ENCODE measurements around the gene ATG16L2.

ATG16L2 gene

GRCh38 chr11:72821221-72821919, 7.2 kb downstream of the ATG16L2 start:
- H3K27ac ChIP-seq, result no peak overlapping the region
- peak overlapping the region; percentile 60 for H3K4me3 ChIP-seq (ENCODE audit: low read depth, low read length)
- TF ChIP-seq, protein P1, sequence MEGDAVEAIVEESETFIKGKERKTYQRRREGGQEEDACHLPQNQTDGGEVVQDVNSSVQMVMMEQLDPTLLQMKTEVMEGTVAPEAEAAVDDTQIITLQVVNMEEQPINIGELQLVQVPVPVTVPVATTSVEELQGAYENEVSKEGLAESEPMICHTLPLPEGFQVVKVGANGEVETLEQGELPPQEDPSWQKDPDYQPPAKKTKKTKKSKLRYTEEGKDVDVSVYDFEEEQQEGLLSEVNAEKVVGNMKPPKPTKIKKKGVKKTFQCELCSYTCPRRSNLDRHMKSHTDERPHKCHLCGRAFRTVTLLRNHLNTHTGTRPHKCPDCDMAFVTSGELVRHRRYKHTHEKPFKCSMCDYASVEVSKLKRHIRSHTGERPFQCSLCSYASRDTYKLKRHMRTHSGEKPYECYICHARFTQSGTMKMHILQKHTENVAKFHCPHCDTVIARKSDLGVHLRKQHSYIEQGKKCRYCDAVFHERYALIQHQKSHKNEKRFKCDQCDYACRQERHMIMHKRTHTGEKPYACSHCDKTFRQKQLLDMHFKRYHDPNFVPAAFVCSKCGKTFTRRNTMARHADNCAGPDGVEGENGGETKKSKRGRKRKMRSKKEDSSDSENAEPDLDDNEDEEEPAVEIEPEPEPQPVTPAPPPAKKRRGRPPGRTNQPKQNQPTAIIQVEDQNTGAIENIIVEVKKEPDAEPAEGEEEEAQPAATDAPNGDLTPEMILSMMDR (IDR thresholded peaks at IDR 0.05; ENCODE audit: low read depth, low read length, missing control alignments), result no peak
- H3K36me3 ChIP-seq (replicated peaks), result no peaks in the 10 kb centered on the region
- DNase-seq, result no peak
- in situ Hi-C loops (cut with HindIII; ENCODE audit: low pct_ligation_motif_present, low sequenced_read_pairs), result no loop called here
- no peaks in the 10 kb centered on the region for H3K27me3 ChIP-seq (replicated peaks)

DNA sequence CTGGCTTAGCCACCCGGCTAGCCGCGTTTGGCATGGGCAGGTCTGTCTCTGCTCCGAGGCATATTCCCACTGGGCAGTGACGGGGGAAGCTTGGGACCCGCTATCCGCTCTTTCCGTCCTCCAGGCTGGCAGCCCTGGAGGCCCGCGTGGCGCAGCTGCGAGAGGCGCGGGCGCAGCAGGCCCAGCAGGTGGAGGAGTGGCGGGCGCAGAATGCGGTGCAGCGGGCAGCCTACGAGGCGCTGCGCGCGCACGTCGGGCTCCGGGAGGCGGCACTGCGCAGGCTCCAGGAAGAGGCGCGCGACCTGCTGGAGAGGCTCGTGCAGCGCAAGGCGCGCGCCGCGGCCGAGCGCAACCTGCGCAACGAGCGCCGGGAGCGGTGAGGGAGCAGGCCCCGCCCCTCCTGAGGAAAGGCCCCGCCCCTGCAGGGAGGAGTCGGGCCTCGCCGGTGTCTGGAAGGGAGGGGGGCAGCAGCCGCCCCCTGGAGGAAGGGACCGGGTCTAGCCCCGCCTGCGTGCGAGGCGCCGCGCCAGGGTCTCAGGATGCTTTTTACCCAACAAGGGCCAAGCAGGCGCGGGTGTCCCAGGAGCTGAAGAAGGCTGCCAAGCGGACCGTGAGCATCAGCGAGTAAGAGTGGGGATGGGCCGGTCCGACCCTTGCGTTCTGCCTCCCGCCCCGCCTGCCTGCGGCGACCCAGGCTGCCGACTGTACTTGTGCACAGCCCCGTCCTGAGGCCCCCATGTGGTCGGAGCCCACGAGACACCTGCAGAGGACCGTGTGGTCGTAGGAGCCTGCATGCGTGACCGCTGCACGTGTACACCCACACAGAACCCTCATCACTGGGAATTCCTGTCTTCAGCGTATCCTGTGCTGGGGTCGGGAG, 7.9 kb downstream of the ATG16L2 start:
- Histone ChIP-seq H3K27ac (no peak overlapping the region), H3K36me3 (replicated peaks) (no peaks in the 10 kb centered on the region), H3K27me3 (replicated peaks) (no peaks in the 10 kb centered on the region), H3K4me3 (ENCODE audit: low read depth, low read length) (peak overlapping the region; percentile 60)
- TF ChIP-seq, protein P1 (IDR thresholded peaks at IDR 0.05; ENCODE audit: low read depth, low read length, missing control alignments), result peak; percentile 18
- in situ Hi-C loops (cut with HindIII; ENCODE audit: low pct_ligation_motif_present, low sequenced_read_pairs), result no loop called here
- DNase-seq, result peak; percentile 76

DNA sequence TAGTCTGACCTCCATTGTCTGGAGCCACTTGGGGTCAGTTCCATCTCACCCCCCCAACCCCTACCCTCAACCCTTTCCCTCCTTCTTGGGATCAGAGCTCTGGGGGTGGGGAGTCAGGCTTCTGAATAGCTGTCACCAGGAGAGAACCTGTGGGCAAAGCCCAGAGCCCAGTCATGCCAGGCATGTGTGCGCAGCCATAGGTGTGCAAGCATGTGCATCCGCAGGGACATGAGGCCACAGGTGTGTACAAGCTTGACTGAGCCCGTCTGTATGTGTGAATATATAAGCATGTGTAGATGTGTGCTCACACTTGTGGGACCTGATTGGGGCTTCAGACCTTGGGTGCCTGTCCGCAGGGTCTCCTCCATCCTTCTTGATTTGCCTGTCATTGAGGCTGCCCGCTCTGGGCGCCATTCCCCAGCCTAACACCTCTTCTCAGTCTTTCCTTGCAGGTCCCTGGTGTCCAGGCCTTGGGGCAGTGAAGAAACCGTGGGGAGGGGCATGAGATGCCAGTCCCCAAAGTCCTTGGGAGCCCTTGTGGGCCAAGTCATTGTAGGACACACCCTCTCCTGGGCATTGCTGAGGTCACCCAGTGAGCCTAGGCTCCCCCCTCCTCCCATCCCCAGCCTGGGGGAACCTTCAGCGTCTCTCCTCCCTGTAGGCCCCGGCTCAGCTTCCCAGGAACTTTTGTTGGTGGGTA, 9.0 kb downstream of the ATG16L2 start:
- Histone ChIP-seq H3K4me3 (ENCODE audit: low read depth, low read length) (no peak overlapping the region), H3K36me3 (replicated peaks) (no peaks in the 10 kb centered on the region), H3K27ac (no peak overlapping the region), H3K27me3 (replicated peaks) (no peaks in the 10 kb centered on the region)
- TF ChIP-seq, protein P1 (IDR thresholded peaks at IDR 0.05; ENCODE audit: low read depth, low read length, missing control alignments), result no peak
- in situ Hi-C loops (cut with HindIII; ENCODE audit: low pct_ligation_motif_present, low sequenced_read_pairs), result no loop called here
- no peak for DNase-seq

- Histone ChIP-seq H3K4me3 (ENCODE audit: low read depth, low read length) (no peak overlapping the region), H3K36me3 (replicated peaks) (no peaks in the 10 kb centered on the region), H3K27ac (no peak overlapping the region), H3K27me3 (replicated peaks) (no peaks in the 10 kb centered on the region)
- DNase-seq, result no peak
- in situ Hi-C loops (cut with HindIII; ENCODE audit: low pct_ligation_motif_present, low sequenced_read_pairs), result no loop called here
- TF ChIP-seq, protein P1 (IDR thresholded peaks at IDR 0.05; ENCODE audit: low read depth, low read length, missing control alignments), result no peak
Measured at GRCh38 chr11:72824020-72824419, 9.8 kb downstream of the ATG16L2 start.

DNA sequence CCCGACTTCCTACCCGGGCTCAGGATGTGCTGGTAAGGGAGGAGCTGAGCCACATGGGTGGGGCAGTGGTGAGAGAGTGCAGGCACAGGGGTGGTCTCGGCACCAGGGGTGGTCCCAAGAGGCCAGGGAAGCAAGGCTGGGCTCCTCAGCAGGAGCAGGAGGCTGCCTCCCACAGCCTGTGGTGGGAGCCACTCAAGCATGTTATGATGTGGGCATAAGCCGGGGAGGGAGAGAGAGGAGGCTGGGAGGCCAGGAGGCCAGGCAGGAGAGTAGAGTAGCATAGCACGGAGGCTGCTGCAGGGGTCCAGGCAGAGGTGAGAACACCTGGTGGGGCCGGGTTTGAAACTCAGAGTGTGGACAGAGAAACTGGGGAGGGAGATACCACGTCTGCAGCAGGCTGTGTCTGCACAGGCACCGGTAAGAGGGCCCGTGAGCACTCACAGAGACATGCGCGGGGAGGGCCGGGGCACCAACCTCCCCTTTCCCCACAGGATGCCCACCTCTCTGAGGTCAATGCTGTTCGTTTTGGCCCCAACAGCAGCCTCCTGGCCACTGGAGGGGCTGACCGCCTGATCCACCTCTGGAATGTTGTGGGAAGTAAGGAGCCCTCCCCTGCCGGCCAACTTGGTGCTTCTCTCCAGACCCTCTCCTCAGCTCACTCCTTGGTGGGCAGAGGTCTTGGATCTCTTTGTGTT, 10.7 kb downstream of the ATG16L2 start:
- in situ Hi-C loops (cut with HindIII; ENCODE audit: low pct_ligation_motif_present, low sequenced_read_pairs), result loop anchor here (25.0 kb wide), 1 partner anchor 362 kb away; no protein-coding TSS in a partner anchor
- no peaks in the 10 kb centered on the region for H3K27me3 ChIP-seq (replicated peaks)
- H3K36me3 ChIP-seq (replicated peaks), result no peaks in the 10 kb centered on the region
- no peak overlapping the region for H3K27ac ChIP-seq
- no peak overlapping the region for H3K4me3 ChIP-seq (ENCODE audit: low read depth, low read length)
- no peak for DNase-seq
- TF ChIP-seq, protein P1 (IDR thresholded peaks at IDR 0.05; ENCODE audit: low read depth, low read length, missing control alignments), result no peak

All from brain microvascular endothelial cell (primary cell).